HepG2 (cell line): ENCODE results near the gene HERPUD2. TPM values are rescaled to one million over a fixed set of nuclear protein-coding genes. Genes with fewer than 3 reads are reported as not detected.

Source experiments
- ARID2 ChIP-seq: sonication (generic); formaldehyde crosslinking; IDR thresholded peaks from 2 replicates; pipeline ENCODE4 v1.8.1; 2022; ENCODE audit warnings: mild to moderate bottlenecking, missing genetic modification reagents, borderline replicate concordance
- ARNTL ChIP-seq: sonication (generic); formaldehyde crosslinking; IDR thresholded peaks from 2 replicates; pipeline ENCODE4 v1.4.0; 2020; ENCODE audit warnings: mild to moderate bottlenecking, missing genetic modification reagents
- CHCHD3 ChIP-seq: sonication (generic); formaldehyde crosslinking; IDR thresholded peaks from 2 replicates; pipeline ENCODE4 v1.8.0; 2022; ENCODE audit warnings: mild to moderate bottlenecking, missing genetic modification reagents, moderate library complexity
- FOXK1 ChIP-seq: sonication (generic); formaldehyde crosslinking; IDR thresholded peaks from 2 replicates; pipeline ENCODE4 v1.4.0; 2020; ENCODE audit warnings: low read depth, missing genetic modification reagents, borderline replicate concordance
- FOXP4 ChIP-seq: sonication (generic); formaldehyde crosslinking; IDR thresholded peaks from 2 replicates; pipeline ENCODE4 v1.4.0; 2020; ENCODE audit warnings: missing genetic modification reagents
- JDP2 ChIP-seq: sonication (generic); formaldehyde crosslinking; IDR thresholded peaks from 2 replicates; pipeline ENCODE4 v1.8.1; 2022; ENCODE audit warnings: missing genetic modification reagents, borderline replicate concordance
- KDM1A ChIP-seq: IDR thresholded peaks from 2 replicates; pipeline ENCODE4 v1.6.1; 2016; ENCODE audit warnings: missing compliant biosample characterization
- KLF13 ChIP-seq: sonication (generic); formaldehyde crosslinking; IDR thresholded peaks from 2 replicates; pipeline ENCODE4 v1.4.0; 2020; ENCODE audit warnings: mild to moderate bottlenecking, missing genetic modification reagents
- MAFG ChIP-seq: sonication (generic); formaldehyde crosslinking; IDR thresholded peaks from 2 replicates; pipeline ENCODE4 v1.5.1; 2020; ENCODE audit warnings: mild to moderate bottlenecking, missing genetic modification reagents
- MNT ChIP-seq: fragments of 450-650 bp; IDR thresholded peaks from 2 replicates; pipeline ENCODE4 v1.6.1; 2016
- MXD4 ChIP-seq: IDR thresholded peaks from 2 replicates; pipeline ENCODE4 v1.6.1; 2016; ENCODE audit warnings: mild to moderate bottlenecking, missing biosample characterization, missing genetic modification reagents
- NCOA1 ChIP-seq: sonication (generic); formaldehyde crosslinking; IDR thresholded peaks from 2 replicates; pipeline ENCODE4 v1.9.0; 2021; ENCODE audit warnings: missing genetic modification reagents
- NFRKB ChIP-seq: fragments of 450-650 bp; IDR thresholded peaks from 2 replicates; pipeline ENCODE4 v1.6.1; 2017
- RELA ChIP-seq: sonication (generic); formaldehyde crosslinking; IDR thresholded peaks from 2 replicates; pipeline ENCODE4 v1.4.0; 2020; ENCODE audit warnings: missing genetic modification reagents
- RNF2 ChIP-seq: fragments of 450-650 bp; conservative IDR thresholded peaks from 2 replicates; pipeline ENCODE4 v1.6.1; 2016; ENCODE audit warnings: low read depth
- TAF15 ChIP-seq: fragments of 200-400 bp; formaldehyde crosslinking; IDR thresholded peaks from one replicate; pipeline ENCODE4 v1.6.1; 2018; ENCODE audit warnings: mild to moderate bottlenecking, low read depth, low read length; ENCODE audit not compliant: poor library complexity, severe bottlenecking
- TBP ChIP-seq: sonication (generic); formaldehyde crosslinking; IDR thresholded peaks from 2 replicates; pipeline ENCODE4 v1.5.0; 2020; ENCODE audit warnings: missing genetic modification reagents
- ZEB1 ChIP-seq: IDR thresholded peaks from 2 replicates; pipeline ENCODE4 v1.6.1; 2012; ENCODE audit warnings: mild to moderate bottlenecking, low read depth, inconsistent platforms; ENCODE audit not compliant: insufficient replicate concordance
- ZFP1 ChIP-seq: IDR thresholded peaks from 2 replicates; pipeline ENCODE4 v1.6.1; 2016
- ZNF234 ChIP-seq: sonication (generic); formaldehyde crosslinking; conservative IDR thresholded peaks from 2 replicates; pipeline ENCODE4 v1.5.1; 2020; ENCODE audit warnings: mild to moderate bottlenecking, missing genetic modification reagents
- ZNF335 ChIP-seq: sonication (generic); formaldehyde crosslinking; IDR thresholded peaks from 2 replicates; pipeline ENCODE4 v1.4.0; 2020; ENCODE audit warnings: missing genetic modification reagents
- ZNF567 ChIP-seq: sonication (generic); formaldehyde crosslinking; IDR thresholded peaks from 2 replicates; pipeline ENCODE4 v1.8.1; 2023; ENCODE audit warnings: mild to moderate bottlenecking, missing genetic modification reagents, borderline replicate concordance
- ZNF580 ChIP-seq: IDR thresholded peaks from 2 replicates; pipeline ENCODE4 v1.6.1; 2016; ENCODE audit warnings: low read depth, borderline replicate concordance
- ZNF672 ChIP-seq: sonication (generic); formaldehyde crosslinking; IDR thresholded peaks from 2 replicates; pipeline ENCODE4 v1.8.1; 2022; ENCODE audit warnings: missing genetic modification reagents
- ZNF7 ChIP-seq: IDR thresholded peaks from 2 replicates; pipeline ENCODE4 v1.6.1; 2016; ENCODE audit warnings: missing biosample characterization, missing genetic modification reagents
- ZNF75D ChIP-seq: sonication (generic); formaldehyde crosslinking; IDR thresholded peaks from 2 replicates; pipeline ENCODE4 v1.8.1; 2023; ENCODE audit warnings: missing genetic modification reagents, mild to moderate bottlenecking, borderline replicate concordance
- polyA plus RNA-seq, 8 experiments: library from polyadenylated mRNA; depleted of rRNA in 3 of 8; stranded (reverse) in 7 of 8; unstranded in 1 of 8; fragments of >200 nt; fragmentation: Illumina TruSeq in 4 of 8; extraction: Trizol in 4 of 8; gene quantifications; 2 replicates each; pipeline versions ENCODE4 v1.2.1 to v1.2.3, GENCODE V29; 2011 to 2016; ENCODE audit warnings: low read depth in 4 of 8, missing spikeins in 1 of 8, mixed read lengths in 1 of 8; ENCODE audit not compliant: insufficient read depth in 1 of 8
- total RNA-seq, 5 experiments: library from RNA; depleted of rRNA; stranded (reverse); fragments of >200 nt; fragmentation: Illumina TruSeq; extraction: Trizol; gene quantifications; 2 replicates each; pipeline ENCODE4 v1.2.3, GENCODE V29; 2016; ENCODE audit warnings: low read depth in 1 of 5
- TF ChIP-seq, protein P1 (sequence below): sonication (generic); formaldehyde crosslinking; conservative IDR thresholded peaks from 2 replicates; pipeline ENCODE4 v1.4.0; 2020; ENCODE audit warnings: missing genetic modification reagents

HERPUD2 gene
- total and polyA plus RNA-seq, 2 of the 13 experiments (the other 11 are each of a cell fraction or from before 2014, with no cell fraction given): 10.7 to 38.6 TPM

DNA sequence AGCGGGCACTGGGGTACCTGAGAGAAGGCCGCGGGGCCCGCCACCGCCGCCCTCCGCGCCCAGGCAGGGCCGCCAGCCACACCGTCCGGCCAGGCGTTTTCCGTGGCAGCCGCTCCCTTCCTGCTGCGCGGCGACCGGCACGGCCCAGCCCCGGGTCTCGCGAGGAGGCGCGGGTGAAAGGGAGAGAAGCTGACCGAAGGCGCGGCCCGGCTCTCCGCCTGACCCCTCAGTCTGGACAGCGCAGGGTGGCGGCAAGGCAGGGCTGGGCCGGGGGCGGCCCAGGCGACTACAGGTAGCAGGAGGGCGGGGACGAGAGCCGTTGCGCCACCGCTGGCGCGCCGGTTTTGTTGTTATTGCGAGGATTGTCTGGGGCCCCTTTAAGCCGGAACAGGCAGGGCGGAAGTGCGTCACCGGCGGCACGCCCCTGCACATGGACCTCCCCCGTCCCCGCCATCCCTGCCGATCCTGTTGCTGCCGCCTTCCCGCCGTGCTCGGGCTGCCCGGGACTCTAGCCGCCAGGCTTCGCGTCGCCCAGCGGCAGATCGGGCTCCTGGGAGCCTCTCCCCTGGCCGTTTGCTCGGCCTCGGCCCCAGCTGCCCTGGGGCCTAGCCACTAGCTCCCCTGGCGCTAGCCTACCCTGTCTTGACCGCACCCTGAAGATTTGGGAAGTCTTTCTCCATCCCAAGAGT lies at the start of gene HERPUD2 (continued):
- no peak for TF ChIP-seq RELA (CRISPR knock-in tag)
- TF ChIP-seq, protein P1, sequence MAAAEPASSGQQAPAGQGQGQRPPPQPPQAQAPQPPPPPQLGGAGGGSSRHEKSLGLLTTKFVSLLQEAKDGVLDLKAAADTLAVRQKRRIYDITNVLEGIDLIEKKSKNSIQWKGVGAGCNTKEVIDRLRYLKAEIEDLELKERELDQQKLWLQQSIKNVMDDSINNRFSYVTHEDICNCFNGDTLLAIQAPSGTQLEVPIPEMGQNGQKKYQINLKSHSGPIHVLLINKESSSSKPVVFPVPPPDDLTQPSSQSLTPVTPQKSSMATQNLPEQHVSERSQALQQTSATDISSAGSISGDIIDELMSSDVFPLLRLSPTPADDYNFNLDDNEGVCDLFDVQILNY: no peak; the same call in 1 of the 2 replicates
- TF ChIP-seq ZNF567 (CRISPR knock-in tag): no peak
- no peak for TF ChIP-seq KDM1A
- peak; percentile 8; the same call in 1 of the 2 replicates for TF ChIP-seq ARID2 (CRISPR knock-in tag)
- no peak; the same call in 1 of the 2 replicates for TF ChIP-seq JDP2
- no peak for TF ChIP-seq MAFG
- peak; percentile 80 for TF ChIP-seq ZEB1
- TF ChIP-seq NCOA1 (CRISPR knock-in tag): peak; percentile 74; the same call in 1 of the 2 replicates
- no peak for TF ChIP-seq ZNF672 (CRISPR knock-in tag)
- TF ChIP-seq MXD4 (CRISPR knock-in tag): peak; percentile 83; the same call in 1 of the 2 replicates
- peak; percentile 7; the same call in 1 of the 2 replicates for TF ChIP-seq CHCHD3 (CRISPR knock-in tag)
- TF ChIP-seq ZNF335 (CRISPR knock-in tag): peak; percentile 28; the same call in 1 of the 2 replicates
- TF ChIP-seq ARNTL: peak; percentile 68
- TF ChIP-seq FOXK1: peak; percentile 92
- TF ChIP-seq ZNF580 (CRISPR knock-in tag): peak; percentile 88
- TF ChIP-seq ZFP1: no peak
- no peak for TF ChIP-seq TAF15
- TF ChIP-seq ZNF75D (CRISPR knock-in tag): no peak
- TF ChIP-seq ZNF234 (CRISPR knock-in tag): no peak
- TF ChIP-seq RNF2: peak; percentile 54; the same call in 1 of the 2 replicates
- TF ChIP-seq TBP (CRISPR knock-in tag): no peak
- TF ChIP-seq KLF13 (CRISPR knock-in tag): no peak
- TF ChIP-seq ZNF7 (CRISPR knock-in tag): 0 out of 2 replicates have a peak, but pooled peaks have one; percentile 9
- TF ChIP-seq FOXP4 (CRISPR knock-in tag): peak; percentile 90
- TF ChIP-seq MNT: peak; percentile 78
- no peak for TF ChIP-seq NFRKB
